Stomach smooth muscle (tissue), 2 donors: ENCODE results near the gene MUC20.
"Not testable (repeated sequence)": the region's sequence is repeated elsewhere in the genome, so short reads cannot be mapped to it uniquely, and the experiment has no call there.

Source experiments
- H3K27ac ChIP-seq: one replicate; pipeline ENCODE4 v1.7.0; 2013; ENCODE audit warnings: mild to moderate bottlenecking, low read length, inconsistent platforms
- H3K27me3 ChIP-seq, 2 donors: one replicate each; pipeline ENCODE4 v1.7.0; 2013; ENCODE audit warnings: low read length in 2 of 2; ENCODE audit not compliant: insufficient read depth in 2 of 2, control insufficient read depth in 1 of 2
- H3K36me3 ChIP-seq, 2 donors: one replicate each; pipeline ENCODE4 v1.7.0; 2013; ENCODE audit warnings: low read length in 2 of 2; ENCODE audit not compliant: control insufficient read depth in 2 of 2, insufficient read depth in 2 of 2
- H3K4me1 ChIP-seq: one replicate; pipeline ENCODE4 v1.7.0; 2013; ENCODE audit warnings: low read length; ENCODE audit not compliant: control insufficient read depth, insufficient read depth
- H3K4me3 ChIP-seq, 2 donors: one replicate each; pipeline ENCODE4 v1.7.0; 2013; ENCODE audit warnings: low read length in 2 of 2
- H3K9ac ChIP-seq, 2 donors: one replicate each; pipeline ENCODE4 v1.7.0; 2013; ENCODE audit warnings: low read length in 2 of 2, mild to moderate bottlenecking in 1 of 2
- H3K9me3 ChIP-seq, 2 donors: one replicate each; pipeline ENCODE4 v1.7.0; 2013; ENCODE audit warnings: low read length in 2 of 2; ENCODE audit not compliant: control insufficient read depth in 2 of 2
- donor health status: healthy.
- donor health status: Pancreatic carcinoma.

The MUC20 gene

GRCh38 chr3:195712535-195712910 is 8.3 kb upstream of the MUC20 start:
- H3K4me3 ChIP-seq, H3K27me3 ChIP-seq, H3K9me3 ChIP-seq, H3K9ac ChIP-seq, H3K27ac ChIP-seq, H3K4me1 ChIP-seq: not testable (repeated sequence)
- peaks cover 41 to 51% of the 10 kb centered on the region in 2 donors for H3K36me3 ChIP-seq

DNA sequence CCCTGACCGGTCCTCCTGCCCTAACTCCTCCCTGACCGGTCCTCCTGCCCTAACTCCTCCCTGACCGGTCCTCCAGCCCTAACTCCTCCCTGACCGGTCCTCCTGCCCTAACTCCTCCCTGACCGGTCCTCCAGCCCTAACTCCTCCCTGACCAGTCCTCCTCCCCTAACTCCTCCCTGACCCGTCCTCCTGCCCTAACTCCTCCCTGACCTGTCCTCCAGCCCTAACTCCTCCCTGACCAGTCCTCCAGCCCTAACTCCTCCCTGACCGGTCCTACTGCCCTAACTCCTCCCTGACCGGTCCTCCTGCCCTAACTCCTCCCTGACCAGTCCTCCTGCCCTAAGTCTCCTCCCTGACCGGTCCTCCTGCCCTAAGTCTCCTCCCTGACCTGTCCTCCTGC is 7.6 kb upstream of the MUC20 start:
- not testable (repeated sequence) for H3K9me3 ChIP-seq, H3K4me3 ChIP-seq, H3K27me3 ChIP-seq, H3K4me1 ChIP-seq, H3K27ac ChIP-seq, H3K9ac ChIP-seq
- H3K36me3 ChIP-seq = peaks cover 38 to 49% of the 10 kb centered on the region in 2 donors

- Histone ChIP-seq H3K27ac (no peak overlapping the region), H3K4me1 (no peaks in the 10 kb centered on the region)
Measured at GRCh38 chr3:195714380-195715011, 6.3 kb upstream of the MUC20 start.

DNA sequence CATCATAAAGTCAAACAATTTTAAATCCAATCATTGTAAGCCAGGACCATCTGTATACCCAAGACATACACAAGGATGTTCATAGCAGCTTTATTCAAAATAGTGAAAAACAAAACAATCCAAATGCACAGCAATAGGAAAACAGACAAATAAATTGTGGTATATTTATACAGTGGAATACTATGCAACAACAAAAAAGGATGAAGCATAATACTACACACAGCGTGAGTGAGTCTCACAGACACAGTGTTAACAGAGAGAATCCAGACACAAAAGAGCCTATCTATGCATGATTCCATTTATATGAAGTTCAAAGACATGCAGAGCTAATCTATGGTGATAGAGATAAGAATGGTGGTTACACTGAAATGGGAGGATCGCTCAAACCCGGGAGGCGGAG is 5.6 kb upstream of the MUC20 start:
- H3K9ac ChIP-seq = no peak overlapping the region
- H3K27ac ChIP-seq = no peak overlapping the region
- H3K27me3 ChIP-seq = no peaks in the 10 kb centered on the region
- peaks cover 23 to 30% of the 10 kb centered on the region in 2 donors for H3K36me3 ChIP-seq
- no peak overlapping the region for H3K4me3 ChIP-seq
- no peaks in the 10 kb centered on the region for H3K4me1 ChIP-seq
- H3K9me3 ChIP-seq = no peaks in the 10 kb centered on the region

More at GRCh38 chr3:195714380-195715011, 6.3 kb upstream of the MUC20 start:
- no peak overlapping the region for H3K4me3 ChIP-seq
- no peak overlapping the region for H3K9ac ChIP-seq
- no peaks in the 10 kb centered on the region for H3K9me3 ChIP-seq
- peaks cover 27 to 36% of the 10 kb centered on the region in 2 donors for H3K36me3 ChIP-seq
- no peaks in the 10 kb centered on the region for H3K27me3 ChIP-seq

- Histone ChIP-seq H3K27ac (no peak overlapping the region), H3K9me3 (no peaks in the 10 kb centered on the region), H3K27me3 (no peaks in the 10 kb centered on the region), H3K36me3 (peaks cover 23 to 29% of the 10 kb centered on the region in 2 donors), H3K9ac (no peak overlapping the region), H3K4me1 (no peaks in the 10 kb centered on the region), H3K4me3 (no peak overlapping the region)
Measured at GRCh38 chr3:195715583-195716266, 5.1 kb upstream of the MUC20 start.

- H3K9ac ChIP-seq = no peak overlapping the region
- no peaks in the 10 kb centered on the region for H3K9me3 ChIP-seq
- no peak overlapping the region for H3K4me3 ChIP-seq
- no peaks in the 10 kb centered on the region for H3K4me1 ChIP-seq
- no peaks in the 10 kb centered on the region for H3K27me3 ChIP-seq
- no peak overlapping the region for H3K27ac ChIP-seq
- H3K36me3 ChIP-seq = peaks cover 12 to 17% of the 10 kb centered on the region in 2 donors
Measured at GRCh38 chr3:195717416-195717815, 3.4 kb upstream of the MUC20 start.

DNA sequence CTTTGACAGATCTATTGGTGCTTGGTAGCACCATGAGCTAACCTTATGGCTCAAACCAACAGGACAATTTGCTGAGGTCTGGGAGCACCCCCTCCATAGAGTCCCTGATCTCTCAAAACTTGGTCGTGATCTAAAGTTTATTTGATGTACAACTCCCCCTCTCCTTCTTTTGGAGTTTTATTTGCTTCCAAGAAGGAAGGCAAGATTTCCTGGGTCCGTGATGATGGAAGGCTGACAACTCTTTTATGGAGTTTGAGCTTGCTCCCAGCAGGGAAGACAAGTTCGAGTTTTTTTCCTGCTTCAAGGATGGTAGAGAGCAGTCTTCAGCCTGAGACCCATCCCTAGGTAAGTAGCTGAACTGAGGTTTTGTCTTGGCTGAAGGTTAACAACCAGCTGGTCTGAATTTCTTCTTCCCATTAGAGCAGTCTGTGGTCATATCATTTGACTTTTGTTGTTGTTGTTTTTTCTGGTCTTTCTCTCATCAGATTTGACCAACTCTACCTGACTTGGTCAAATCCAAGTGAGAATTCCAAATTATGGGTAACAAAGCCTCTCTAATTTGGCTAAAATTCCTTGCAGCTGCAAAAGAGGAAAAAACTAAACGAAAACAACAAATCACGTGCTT is 2.8 kb upstream of the MUC20 start:
- H3K27ac ChIP-seq = no peak overlapping the region
- no peaks in the 10 kb centered on the region for H3K9me3 ChIP-seq
- H3K9ac ChIP-seq = no peak overlapping the region
- no peaks in the 10 kb centered on the region for H3K27me3 ChIP-seq
- no peaks in the 10 kb centered on the region for H3K4me1 ChIP-seq
- H3K4me3 ChIP-seq = no peak overlapping the region
- peaks cover 12 to 17% of the 10 kb centered on the region in 2 donors for H3K36me3 ChIP-seq

GRCh38 chr3:195718477-195718984 is 2.2 kb upstream of the MUC20 start:
- Histone ChIP-seq H3K27me3 (no peaks in the 10 kb centered on the region), H3K36me3 (peaks cover 12 to 15% of the 10 kb centered on the region in 2 donors), H3K9me3 (no peaks in the 10 kb centered on the region), H3K4me1 (no peaks in the 10 kb centered on the region), H3K9ac (no peak overlapping the region), H3K4me3 (no peak overlapping the region), H3K27ac (no peak overlapping the region)

- not testable (repeated sequence) for H3K27me3 ChIP-seq, H3K4me3 ChIP-seq, H3K4me1 ChIP-seq, H3K9ac ChIP-seq, H3K27ac ChIP-seq, H3K9me3 ChIP-seq
- H3K36me3 ChIP-seq = peaks cover 8 to 10% of the 10 kb centered on the region in 2 donors
Measured at GRCh38 chr3:195719514-195720254, 1.1 kb upstream of the MUC20 start.

- H3K27me3 ChIP-seq, H3K27ac ChIP-seq, H3K9ac ChIP-seq, H3K4me1 ChIP-seq, H3K36me3 ChIP-seq, H3K9me3 ChIP-seq, H3K4me3 ChIP-seq: not testable (repeated sequence)
Measured at GRCh38 chr3:195722139-195722995, 1.6 kb downstream of the MUC20 start.
